Stimulated activated CD8-positive, alpha-beta memory T cell treated with anti-CD3 and anti-CD28 coated beads, Interleukin-12 subunit alpha, Interleukin-12 subunit beta, amount 100 ng/mL, for 4 hours (primary cell): ENCODE results near the gene GRB2.
"Not testable (repeated sequence)": the region's sequence is repeated elsewhere in the genome, so short reads cannot be mapped to it uniquely, and the experiment has no call there.

ENCODE experiments used
- DNase-seq: peaks from one replicate; pipeline ENCODE4 v3.0.0-alpha.2; 2020; ENCODE audit warnings: low read depth

The GRB2 gene

GRCh38 chr17:75405365-75406221 is at the start of gene GRB2:
TSS of gene GRB2 (minus strand) at chr17:75405678. CDS start at chr17:75393628, 12,050 bp downstream.
- peak; percentile 100 for DNase-seq

DNA sequence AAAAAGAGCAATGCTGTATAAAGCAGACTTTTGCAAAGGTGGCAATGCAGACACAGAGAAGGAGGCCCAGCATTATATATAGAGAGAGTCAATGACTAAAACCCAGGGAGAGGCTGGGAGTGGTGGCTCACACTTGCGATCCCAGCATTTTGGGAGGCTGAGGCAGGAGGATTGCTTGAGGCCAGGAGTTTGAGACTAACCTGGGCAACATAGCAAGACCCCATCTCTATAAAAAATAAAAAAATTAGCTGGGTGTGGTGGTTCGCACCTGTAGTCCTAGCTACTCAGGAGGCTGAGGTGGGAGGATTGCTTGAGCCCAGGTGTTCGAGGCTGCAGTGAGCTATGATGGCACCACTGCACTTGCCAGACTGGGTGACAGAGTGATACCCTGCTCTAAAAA is 49.2 kb upstream of the GRB2 start:
- not testable (repeated sequence) for DNase-seq

- DNase-seq, result no peak
Observed at GRCh38 chr17:75454193-75454592, 48.7 kb upstream of the GRB2 start.

GRCh38 chr17:75450270-75450669 is 44.8 kb upstream of the GRB2 start:
- no peak for DNase-seq

DNA sequence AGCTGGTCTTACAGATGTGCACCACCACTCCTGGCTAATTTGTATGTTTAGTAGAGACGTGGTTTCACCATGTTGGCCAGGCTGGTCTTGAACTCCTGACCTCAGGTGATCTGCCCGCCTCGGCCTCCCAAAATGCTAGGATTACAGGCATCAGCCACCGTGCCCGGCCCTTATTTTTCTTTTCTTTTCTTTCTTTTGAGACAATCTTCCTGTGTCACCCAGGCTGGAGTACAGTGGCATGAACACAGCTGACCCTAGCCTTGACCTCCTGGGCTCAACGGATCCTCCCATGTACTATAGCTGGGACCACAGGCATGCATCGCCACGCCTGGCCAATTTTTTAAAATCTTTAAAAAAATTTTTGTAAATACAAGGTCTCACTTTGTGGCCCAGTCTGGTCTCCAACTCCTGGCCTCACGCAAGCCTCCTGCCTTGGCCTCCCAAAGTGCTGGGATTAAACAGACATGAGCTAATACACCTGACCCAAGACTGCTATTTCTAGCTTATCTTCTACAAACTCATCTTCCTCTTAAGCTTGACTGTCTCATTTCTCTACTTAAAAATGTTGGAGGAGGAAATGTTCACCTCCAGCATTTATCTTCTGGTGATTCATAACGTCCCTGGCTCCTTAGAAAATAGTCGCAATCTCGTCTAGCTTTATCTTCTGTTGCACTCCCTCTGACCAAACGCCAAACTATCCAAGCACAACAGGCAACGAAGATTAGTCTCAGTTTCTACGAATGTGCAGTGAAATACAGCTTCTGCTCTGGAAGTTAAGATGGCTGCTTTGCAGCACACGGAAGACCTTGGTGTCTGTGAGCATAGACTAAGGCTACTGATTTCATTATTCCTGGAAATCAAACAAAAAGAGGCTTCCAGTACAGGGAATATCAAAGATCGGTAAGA is 42.7 kb upstream of the GRB2 start:
- DNase-seq, result no peak

- DNase-seq, result not testable (repeated sequence)
Observed at GRCh38 chr17:75445896-75446295, 40.4 kb upstream of the GRB2 start.

GRCh38 chr17:75445296-75445695 is 39.8 kb upstream of the GRB2 start:
- DNase-seq, result no peak

- no peak for DNase-seq
Observed at GRCh38 chr17:75442168-75443103, 37.0 kb upstream of the GRB2 start.

GRCh38 chr17:75440738-75441448 is 35.4 kb upstream of the GRB2 start:
- no peak for DNase-seq

DNA sequence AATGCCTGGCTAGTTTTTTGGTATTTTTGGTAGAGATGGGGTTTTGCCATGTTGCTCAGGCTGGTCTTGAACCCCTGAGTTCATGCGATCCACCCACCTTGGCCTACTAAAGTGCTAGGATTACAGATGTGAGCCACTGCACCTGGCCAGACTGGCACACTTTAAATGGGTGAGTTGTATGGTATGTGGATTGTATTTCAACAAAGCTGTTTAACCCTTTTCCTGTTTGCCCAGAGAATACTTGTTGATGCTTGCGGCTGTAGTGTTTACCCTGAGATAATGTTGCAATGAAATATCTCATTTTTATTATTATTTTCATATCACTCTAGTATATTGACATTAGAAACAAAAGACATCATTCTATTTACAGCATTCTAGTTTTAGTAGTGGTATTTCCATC is 33.8 kb upstream of the GRB2 start:
- no peak for DNase-seq

DNA sequence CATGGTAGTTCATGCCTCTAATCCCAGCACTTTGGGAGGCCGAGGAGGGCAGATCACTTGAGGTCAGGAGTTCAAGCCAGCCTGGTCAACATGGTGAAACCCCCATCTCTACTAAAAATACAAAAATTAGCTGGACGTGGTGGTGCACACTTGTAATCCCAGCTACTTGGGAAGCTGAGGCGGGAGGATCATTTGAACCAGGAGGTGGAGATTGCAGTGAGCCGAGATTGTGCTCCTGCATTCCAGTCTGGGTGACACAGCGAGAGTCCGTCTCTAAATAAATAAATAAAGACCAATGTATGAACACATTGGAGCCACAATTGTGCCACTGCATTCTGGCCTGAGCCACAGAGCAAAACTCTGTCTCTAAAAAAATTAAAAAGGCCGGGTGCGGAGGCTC is 31.9 kb upstream of the GRB2 start:
- DNase-seq, result not testable (repeated sequence)

DNA sequence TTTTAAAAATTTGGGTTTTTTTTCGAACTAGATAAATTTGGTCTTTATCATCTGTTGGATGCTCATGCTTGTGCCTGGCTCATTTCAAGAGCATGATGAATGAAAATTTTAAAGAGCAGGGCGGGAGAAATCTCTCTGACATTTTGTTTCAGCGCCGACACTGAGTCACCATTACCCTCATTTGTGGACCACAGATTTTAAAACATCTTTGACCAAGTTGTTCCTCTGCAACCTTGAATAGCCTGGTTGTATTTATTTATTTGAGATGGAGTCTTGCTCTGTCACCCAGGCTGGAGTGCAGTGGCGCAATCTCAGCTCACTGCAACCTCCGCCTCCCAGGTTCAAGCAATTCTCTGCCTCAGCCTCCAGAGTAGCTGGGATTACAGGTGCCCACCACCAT is 29.0 kb upstream of the GRB2 start:
- not testable (repeated sequence) for DNase-seq

DNA sequence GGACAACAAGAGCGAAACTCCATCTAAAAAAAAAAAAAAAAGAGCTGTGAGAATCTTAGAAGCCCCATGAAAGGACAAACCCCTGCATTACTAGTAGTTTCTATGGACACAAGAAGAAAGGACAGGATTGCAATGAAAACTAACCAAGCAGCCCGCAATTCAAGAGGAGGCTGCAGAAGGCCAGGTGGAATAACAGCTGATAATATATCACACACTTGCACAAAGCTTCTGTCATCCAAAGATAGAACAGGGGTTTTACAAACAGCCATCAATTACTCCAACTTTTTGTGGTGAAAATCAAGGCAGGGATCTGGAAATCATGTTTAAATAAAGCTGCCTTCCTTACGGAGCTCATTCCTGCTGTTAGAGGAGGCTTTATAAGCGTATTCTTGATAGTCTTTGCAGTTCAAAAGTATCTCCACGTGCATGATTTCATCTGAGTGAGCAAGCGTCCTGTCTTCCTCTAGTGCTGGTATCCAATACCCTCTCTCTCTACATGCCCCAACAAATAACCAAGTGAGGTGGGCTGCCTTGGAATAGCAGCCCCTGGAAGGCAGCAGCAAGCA is 27.8 kb upstream of the GRB2 start:
- no peak for DNase-seq

DNA sequence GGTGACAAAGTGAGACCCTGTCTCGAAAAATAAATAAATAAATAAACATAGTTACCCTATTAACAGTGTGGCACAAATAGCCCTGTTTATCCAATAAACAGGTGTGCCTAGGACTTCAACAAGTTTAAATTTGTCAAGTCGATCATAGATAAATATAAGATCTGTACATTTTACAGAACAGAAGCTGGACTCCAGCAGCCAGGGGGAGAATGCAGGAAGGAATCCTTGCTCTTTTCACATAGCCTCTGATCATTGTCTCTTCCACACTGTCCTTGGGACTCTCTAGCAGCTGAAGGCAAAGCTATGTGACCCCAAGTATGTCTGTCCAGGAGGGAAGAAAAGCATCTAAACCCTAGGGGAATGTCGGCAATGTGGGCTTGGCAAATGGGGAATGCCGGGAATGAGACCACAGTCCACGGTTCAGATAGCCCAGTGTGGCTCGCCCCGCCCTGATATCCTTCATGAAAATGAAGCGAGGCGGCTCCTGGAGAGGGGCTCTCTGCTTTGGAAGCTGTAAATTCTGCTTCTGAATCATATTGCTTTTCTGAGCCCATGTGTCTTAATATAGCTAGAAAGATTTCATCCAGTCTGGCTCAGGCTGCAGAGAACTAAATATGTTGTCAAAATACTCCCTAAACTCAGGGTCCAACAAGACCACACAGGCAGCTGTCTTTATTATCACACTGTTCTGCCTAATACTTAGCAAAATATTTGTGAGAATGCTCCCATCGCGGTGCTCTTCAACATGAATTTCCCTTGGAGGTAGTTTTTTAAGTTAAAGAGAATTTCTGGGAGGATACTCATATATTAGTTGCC is 24.9 kb upstream of the GRB2 start:
- no peak for DNase-seq

DNA sequence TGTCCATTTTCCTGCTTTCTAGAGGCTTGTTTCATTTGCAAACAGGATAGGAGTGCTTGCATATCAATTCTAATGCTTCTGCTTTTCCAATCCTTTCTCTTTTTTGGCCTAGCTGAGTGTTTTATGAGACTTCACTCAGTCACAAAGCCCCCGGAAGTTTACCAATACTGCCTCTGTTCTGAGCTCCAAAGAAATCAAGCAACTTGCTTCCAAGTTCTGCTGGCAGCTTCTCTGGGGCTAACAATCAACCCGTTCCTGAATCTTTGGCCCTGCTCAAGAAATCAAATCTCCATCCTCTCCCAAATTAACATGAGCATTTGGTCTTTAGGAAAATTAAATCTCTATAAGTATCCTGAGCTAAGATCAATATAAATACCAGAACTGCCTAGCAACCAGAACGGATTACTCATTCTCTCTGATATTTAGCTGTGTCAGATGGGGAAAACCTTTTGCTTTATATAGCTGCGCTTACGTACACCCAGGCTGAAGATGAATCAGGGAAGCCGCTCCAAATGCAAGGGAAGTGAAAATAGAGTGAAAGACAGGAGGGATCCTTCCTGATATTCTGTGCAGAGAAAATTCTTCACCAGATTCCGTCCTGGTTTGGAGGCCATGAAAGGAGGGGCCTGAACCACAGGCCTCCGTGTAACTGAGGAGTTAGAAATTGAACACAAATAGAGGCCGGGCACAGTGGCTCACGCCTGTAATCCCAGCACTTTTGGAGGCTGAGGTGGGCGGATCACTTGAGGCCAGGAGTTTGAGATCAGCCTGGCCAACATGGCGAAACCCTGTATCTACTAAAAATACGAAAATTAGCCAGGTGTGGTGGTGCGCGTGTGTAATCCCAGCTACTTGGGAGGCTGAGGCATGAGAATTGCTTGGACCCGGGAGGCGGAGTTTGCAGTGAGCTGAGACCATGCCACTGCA is 23.3 kb upstream of the GRB2 start:
- no peak for DNase-seq

GRCh38 chr17:75418531-75418930 is 13.1 kb upstream of the GRB2 start:
- no peak for DNase-seq

DNA sequence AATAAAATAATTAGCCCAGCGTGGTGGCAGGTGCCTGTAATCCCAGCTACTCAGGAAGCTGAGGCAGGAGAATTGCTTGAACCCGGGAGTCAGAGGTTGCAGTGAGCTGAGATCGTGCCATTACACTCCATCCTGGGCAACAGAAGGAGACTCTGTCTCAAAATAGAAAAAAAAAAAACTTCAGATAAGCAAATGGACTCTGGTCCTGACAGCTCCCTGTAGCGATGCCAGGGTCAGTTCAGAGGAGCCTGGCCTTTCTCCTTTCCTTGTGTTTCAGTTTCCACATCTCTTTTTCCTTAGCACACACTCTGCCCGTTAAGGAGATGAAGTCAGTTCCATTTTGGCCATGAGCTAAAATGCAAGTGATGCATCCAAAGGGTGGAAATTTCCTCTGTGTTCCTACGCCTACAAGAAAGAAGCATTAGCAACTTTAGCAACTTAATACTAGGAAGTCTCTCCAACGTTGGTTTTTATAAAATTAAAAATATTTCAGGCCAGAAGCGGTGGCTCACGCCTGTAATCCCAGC is 11.6 kb upstream of the GRB2 start:
- no peak for DNase-seq

GRCh38 chr17:75416006-75416405 is 10.5 kb upstream of the GRB2 start:
- DNase-seq, result no peak

GRCh38 chr17:75414488-75414887 is 9.0 kb upstream of the GRB2 start:
- DNase-seq, result no peak
